SK-N-MC (cell line): ENCODE measurements around the gene UBE3B.

ENCODE experiments used
- FOXP2 ChIP-seq: optimal IDR thresholded peaks from 2 replicates; pipeline ENCODE3; 2011; ENCODE audit warnings: mild to moderate bottlenecking, moderate library complexity; ENCODE audit not compliant: insufficient read depth; ENCODE audit errors: extremely low read length, control extremely low read depth
- POLR2AphosphoS5 ChIP-seq: IDR thresholded peaks from 2 replicates; pipeline ENCODE4 v1.6.1; 2012; ENCODE audit warnings: mild to moderate bottlenecking, low read depth, low read length, borderline replicate concordance

DNA sequence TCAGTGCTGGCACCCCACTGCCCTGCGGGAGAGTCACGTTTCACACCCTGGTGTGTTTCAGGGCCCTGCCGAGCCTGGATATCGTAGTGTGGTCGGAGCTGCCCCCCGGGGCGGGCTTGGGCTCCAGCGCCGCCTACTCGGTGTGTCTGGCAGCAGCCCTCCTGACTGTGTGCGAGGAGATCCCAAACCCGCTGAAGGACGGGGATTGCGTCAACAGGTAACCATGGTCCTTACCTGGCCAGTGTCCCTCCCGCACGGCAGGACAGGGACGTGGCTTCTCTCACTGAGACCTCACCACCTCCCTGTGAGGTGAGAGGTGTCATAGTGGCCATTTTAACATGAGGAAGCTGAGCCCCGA, 103.9 kb downstream of the UBE3B start:
- TF ChIP-seq FOXP2 (no peak), POLR2AphosphoS5 (no peak)
